HepG2 (cell line): ENCODE measurements around the gene PIKFYVE. TPM values are rescaled to one million over a fixed set of nuclear protein-coding genes. Genes with fewer than 3 reads are reported as not detected.

Experiments
- KLF13 ChIP-seq: sonication (generic); formaldehyde crosslinking; IDR thresholded peaks from 2 replicates; pipeline ENCODE4 v1.4.0; 2020; ENCODE audit warnings: mild to moderate bottlenecking, missing genetic modification reagents
- MBD4 ChIP-seq: IDR thresholded peaks from 2 replicates; pipeline ENCODE4 v1.6.1; 2012; ENCODE audit warnings: low read length, inconsistent platforms, borderline replicate concordance
- PCBP1 ChIP-seq: fragments of 200-400 bp; formaldehyde crosslinking; IDR thresholded peaks from 2 replicates; pipeline ENCODE4 v1.6.1; 2017; ENCODE audit warnings: mild to moderate bottlenecking, low read depth, low read length, borderline replicate concordance
- SMAD1 ChIP-seq: sonication (generic); formaldehyde crosslinking; IDR thresholded peaks from 2 replicates; pipeline ENCODE4 v1.4.0; 2020; ENCODE audit warnings: missing genetic modification reagents, low read depth, mild to moderate bottlenecking, borderline replicate concordance
- SMAD3 ChIP-seq: sonication (generic); formaldehyde crosslinking; IDR thresholded peaks from 2 replicates; pipeline ENCODE4 v1.4.0; 2020; ENCODE audit warnings: missing genetic modification reagents
- ZBTB14 ChIP-seq: sonication (generic); formaldehyde crosslinking; IDR thresholded peaks from 2 replicates; pipeline ENCODE4 v1.4.0; 2020; ENCODE audit warnings: missing genetic modification reagents
- ZBTB37 ChIP-seq: sonication (generic); formaldehyde crosslinking; IDR thresholded peaks from 2 replicates; pipeline ENCODE4 v1.4.0; 2020; ENCODE audit warnings: mild to moderate bottlenecking, missing genetic modification reagents
- ZNF441 ChIP-seq: sonication (generic); formaldehyde crosslinking; IDR thresholded peaks from 2 replicates; pipeline ENCODE4 v1.7.0; 2021; ENCODE audit warnings: missing genetic modification reagents, borderline replicate concordance
- ZNF562 ChIP-seq: sonication (generic); formaldehyde crosslinking; IDR thresholded peaks from 2 replicates; pipeline ENCODE4 v1.8.0; 2022; ENCODE audit warnings: missing genetic modification reagents, borderline replicate concordance
- ZNF878 ChIP-seq: sonication (generic); formaldehyde crosslinking; IDR thresholded peaks from 2 replicates; pipeline ENCODE4 v1.8.1; 2023; ENCODE audit warnings: mild to moderate bottlenecking, missing genetic modification reagents, moderate library complexity
- polyA plus RNA-seq, 8 experiments: library from polyadenylated mRNA; depleted of rRNA in 3 of 8; stranded (reverse) in 7 of 8; unstranded in 1 of 8; fragments of >200 nt; fragmentation: Illumina TruSeq in 4 of 8; extraction: Trizol in 4 of 8; gene quantifications; 2 replicates each; pipeline versions ENCODE4 v1.2.1 to v1.2.3, GENCODE V29; 2011 to 2016; ENCODE audit warnings: low read depth in 4 of 8, missing spikeins in 1 of 8, mixed read lengths in 1 of 8; ENCODE audit not compliant: insufficient read depth in 1 of 8
- total RNA-seq, 5 experiments: library from RNA; depleted of rRNA; stranded (reverse); fragments of >200 nt; fragmentation: Illumina TruSeq; extraction: Trizol; gene quantifications; 2 replicates each; pipeline ENCODE4 v1.2.3, GENCODE V29; 2016; ENCODE audit warnings: low read depth in 1 of 5
- TF ChIP-seq, protein P1 (sequence below): sonication (generic); formaldehyde crosslinking; IDR thresholded peaks from 2 replicates; pipeline ENCODE4 v1.4.0; 2020; ENCODE audit warnings: mild to moderate bottlenecking, missing genetic modification reagents, borderline replicate concordance
- TF ChIP-seq, protein P2 (sequence below): sonication (generic); formaldehyde crosslinking; IDR thresholded peaks from 2 replicates; pipeline ENCODE4 v1.9.0; 2021; ENCODE audit warnings: missing genetic modification reagents, borderline replicate concordance
- TF ChIP-seq, protein P3 (sequence below): sonication (generic); formaldehyde crosslinking; IDR thresholded peaks from 2 replicates; pipeline ENCODE4 v1.4.0; 2020; ENCODE audit warnings: missing genetic modification reagents

The PIKFYVE gene
- total and polyA plus RNA-seq, 2 of the 13 experiments (the other 11 are each of a cell fraction or from before 2014, with no cell fraction given) = 20.2 to 21.7 TPM

- TF ChIP-seq, protein P1, sequence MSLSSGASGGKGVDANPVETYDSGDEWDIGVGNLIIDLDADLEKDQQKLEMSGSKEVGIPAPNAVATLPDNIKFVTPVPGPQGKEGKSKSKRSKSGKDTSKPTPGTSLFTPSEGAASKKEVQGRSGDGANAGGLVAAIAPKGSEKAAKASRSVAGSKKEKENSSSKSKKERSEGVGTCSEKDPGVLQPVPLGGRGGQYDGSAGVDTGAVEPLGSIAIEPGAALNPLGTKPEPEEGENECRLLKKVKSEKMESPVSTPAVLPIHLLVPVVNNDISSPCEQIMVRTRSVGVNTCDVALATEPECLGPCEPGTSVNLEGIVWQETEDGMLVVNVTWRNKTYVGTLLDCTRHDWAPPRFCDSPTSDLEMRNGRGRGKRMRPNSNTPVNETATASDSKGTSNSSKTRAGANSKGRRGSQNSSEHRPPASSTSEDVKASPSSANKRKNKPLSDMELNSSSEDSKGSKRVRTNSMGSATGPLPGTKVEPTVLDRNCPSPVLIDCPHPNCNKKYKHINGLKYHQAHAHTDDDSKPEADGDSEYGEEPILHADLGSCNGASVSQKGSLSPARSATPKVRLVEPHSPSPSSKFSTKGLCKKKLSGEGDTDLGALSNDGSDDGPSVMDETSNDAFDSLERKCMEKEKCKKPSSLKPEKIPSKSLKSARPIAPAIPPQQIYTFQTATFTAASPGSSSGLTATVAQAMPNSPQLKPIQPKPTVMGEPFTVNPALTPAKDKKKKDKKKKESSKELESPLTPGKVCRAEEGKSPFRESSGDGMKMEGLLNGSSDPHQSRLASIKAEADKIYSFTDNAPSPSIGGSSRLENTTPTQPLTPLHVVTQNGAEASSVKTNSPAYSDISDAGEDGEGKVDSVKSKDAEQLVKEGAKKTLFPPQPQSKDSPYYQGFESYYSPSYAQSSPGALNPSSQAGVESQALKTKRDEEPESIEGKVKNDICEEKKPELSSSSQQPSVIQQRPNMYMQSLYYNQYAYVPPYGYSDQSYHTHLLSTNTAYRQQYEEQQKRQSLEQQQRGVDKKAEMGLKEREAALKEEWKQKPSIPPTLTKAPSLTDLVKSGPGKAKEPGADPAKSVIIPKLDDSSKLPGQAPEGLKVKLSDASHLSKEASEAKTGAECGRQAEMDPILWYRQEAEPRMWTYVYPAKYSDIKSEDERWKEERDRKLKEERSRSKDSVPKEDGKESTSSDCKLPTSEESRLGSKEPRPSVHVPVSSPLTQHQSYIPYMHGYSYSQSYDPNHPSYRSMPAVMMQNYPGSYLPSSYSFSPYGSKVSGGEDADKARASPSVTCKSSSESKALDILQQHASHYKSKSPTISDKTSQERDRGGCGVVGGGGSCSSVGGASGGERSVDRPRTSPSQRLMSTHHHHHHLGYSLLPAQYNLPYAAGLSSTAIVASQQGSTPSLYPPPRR = peak; percentile 87
- peak; percentile 54; the same call in 1 of the 2 replicates for TF ChIP-seq ZNF562 (CRISPR knock-in tag)
- no peak for TF ChIP-seq PCBP1
- TF ChIP-seq ZBTB37 = 0 out of 2 replicates have a peak, but pooled peaks have one; percentile 38
- TF ChIP-seq, protein P2, sequence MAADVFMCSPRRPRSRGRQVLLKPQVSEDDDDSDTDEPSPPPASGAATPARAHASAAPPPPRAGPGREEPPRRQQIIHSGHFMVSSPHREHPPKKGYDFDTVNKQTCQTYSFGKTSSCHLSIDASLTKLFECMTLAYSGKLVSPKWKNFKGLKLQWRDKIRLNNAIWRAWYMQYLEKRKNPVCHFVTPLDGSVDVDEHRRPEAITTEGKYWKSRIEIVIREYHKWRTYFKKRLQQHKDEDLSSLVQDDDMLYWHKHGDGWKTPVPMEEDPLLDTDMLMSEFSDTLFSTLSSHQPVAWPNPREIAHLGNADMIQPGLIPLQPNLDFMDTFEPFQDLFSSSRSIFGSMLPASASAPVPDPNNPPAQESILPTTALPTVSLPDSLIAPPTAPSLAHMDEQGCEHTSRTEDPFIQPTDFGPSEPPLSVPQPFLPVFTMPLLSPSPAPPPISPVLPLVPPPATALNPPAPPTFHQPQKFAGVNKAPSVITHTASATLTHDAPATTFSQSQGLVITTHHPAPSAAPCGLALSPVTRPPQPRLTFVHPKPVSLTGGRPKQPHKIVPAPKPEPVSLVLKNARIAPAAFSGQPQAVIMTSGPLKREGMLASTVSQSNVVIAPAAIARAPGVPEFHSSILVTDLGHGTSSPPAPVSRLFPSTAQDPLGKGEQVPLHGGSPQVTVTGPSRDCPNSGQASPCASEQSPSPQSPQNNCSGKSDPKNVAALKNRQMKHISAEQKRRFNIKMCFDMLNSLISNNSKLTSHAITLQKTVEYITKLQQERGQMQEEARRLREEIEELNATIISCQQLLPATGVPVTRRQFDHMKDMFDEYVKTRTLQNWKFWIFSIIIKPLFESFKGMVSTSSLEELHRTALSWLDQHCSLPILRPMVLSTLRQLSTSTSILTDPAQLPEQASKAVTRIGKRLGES (CRISPR knock-in tag) = 0 out of 2 replicates have a peak, but pooled peaks have one; percentile 61
- TF ChIP-seq KLF13 (CRISPR knock-in tag) = no peak
- TF ChIP-seq, protein P3, sequence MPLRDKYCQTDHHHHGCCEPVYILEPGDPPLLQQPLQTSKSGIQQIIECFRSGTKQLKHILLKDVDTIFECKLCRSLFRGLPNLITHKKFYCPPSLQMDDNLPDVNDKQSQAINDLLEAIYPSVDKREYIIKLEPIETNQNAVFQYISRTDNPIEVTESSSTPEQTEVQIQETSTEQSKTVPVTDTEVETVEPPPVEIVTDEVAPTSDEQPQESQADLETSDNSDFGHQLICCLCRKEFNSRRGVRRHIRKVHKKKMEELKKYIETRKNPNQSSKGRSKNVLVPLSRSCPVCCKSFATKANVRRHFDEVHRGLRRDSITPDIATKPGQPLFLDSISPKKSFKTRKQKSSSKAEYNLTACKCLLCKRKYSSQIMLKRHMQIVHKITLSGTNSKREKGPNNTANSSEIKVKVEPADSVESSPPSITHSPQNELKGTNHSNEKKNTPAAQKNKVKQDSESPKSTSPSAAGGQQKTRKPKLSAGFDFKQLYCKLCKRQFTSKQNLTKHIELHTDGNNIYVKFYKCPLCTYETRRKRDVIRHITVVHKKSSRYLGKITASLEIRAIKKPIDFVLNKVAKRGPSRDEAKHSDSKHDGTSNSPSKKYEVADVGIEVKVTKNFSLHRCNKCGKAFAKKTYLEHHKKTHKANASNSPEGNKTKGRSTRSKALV = peak; percentile 72
- peak; percentile 87 for TF ChIP-seq SMAD3
- TF ChIP-seq MBD4 = no peak
- peak; percentile 93; the same call in 1 of the 2 replicates for TF ChIP-seq ZNF878 (CRISPR knock-in tag)
- TF ChIP-seq SMAD1 (CRISPR knock-in tag) = peak; percentile 90; the same call in 1 of the 2 replicates
- TF ChIP-seq ZNF441 (CRISPR knock-in tag) = peak; percentile 19; the same call in 1 of the 2 replicates
- TF ChIP-seq ZBTB14 (CRISPR knock-in tag) = peak; percentile 52; the same call in 1 of the 2 replicates
Observed at GRCh38 chr2:208265801-208266552, at the start of gene PIKFYVE (continued).
